ENCODE results near the gene TNNT2.

DNA sequence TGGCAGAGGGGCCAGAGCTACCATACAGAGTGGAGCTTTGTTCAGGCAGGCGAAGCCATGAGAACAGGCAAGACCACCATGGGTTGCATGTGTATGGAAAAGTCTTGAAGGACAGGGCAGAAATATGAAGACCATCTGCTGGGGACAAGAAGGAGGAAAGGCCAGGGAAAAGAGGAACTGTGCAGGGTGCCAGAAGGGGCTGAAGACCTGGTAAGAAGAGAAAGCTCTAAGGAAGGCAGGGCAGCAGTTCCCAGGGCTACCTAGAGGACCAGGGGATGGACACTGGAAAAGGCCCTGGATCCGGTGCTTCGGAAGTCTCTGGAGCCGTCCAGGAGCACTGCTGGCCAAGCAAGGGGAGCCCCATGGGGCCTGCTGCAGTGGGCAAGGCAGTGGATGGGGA lies 50.8 kb downstream of the TNNT2 start:
- TF ChIP-seq, protein P1, sequence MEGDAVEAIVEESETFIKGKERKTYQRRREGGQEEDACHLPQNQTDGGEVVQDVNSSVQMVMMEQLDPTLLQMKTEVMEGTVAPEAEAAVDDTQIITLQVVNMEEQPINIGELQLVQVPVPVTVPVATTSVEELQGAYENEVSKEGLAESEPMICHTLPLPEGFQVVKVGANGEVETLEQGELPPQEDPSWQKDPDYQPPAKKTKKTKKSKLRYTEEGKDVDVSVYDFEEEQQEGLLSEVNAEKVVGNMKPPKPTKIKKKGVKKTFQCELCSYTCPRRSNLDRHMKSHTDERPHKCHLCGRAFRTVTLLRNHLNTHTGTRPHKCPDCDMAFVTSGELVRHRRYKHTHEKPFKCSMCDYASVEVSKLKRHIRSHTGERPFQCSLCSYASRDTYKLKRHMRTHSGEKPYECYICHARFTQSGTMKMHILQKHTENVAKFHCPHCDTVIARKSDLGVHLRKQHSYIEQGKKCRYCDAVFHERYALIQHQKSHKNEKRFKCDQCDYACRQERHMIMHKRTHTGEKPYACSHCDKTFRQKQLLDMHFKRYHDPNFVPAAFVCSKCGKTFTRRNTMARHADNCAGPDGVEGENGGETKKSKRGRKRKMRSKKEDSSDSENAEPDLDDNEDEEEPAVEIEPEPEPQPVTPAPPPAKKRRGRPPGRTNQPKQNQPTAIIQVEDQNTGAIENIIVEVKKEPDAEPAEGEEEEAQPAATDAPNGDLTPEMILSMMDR (conservative IDR thresholded peaks at IDR 0.05; ENCODE audit: low read length): no peak
- TF ChIP-seq EZH2phosphoT487 (IDR thresholded peaks at IDR 0.05; ENCODE audit: borderline replicate concordance, low read depth, low read length): no peak
